HG03135 (cell line): ENCODE data around the gene BCL2L13.
"Not testable (repeated sequence)": the region's sequence is repeated elsewhere in the genome, so short reads cannot be mapped to it uniquely, and the experiment has no call there.

ENCODE experiments used
- ATAC-seq: cut with Tn5 transposase; IDR thresholded peaks from one replicate; pipeline ENCODE4 v1.9.1; 2021; ENCODE audit warnings: mild to moderate bottlenecking, moderate library complexity; ENCODE audit not compliant: unreplicated experiment

Gene BCL2L13

DNA sequence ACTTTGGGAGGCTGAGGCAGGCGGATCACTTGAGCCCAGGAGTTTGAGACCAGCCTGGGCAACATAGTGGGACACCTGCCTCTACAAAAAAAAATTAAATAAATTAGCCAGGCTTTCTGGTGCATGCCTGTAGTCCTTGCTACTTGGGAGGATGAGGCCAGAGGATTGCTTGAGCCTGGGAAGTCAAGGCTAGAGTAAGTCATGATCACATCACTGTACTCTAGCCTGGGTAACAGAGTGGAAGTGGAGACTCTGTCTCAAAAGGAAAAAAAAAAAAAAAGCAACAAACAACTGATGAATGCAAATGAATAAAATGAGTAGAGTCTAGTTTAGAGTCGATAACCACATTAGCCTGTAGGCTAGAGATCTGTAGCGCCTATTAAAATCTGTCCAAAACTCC lies 3.9 kb upstream of the BCL2L13 start:
- no peak for ATAC-seq

GRCh38 chr22:17636850-17637249 lies 1.7 kb upstream of the BCL2L13 start:
- ATAC-seq: not testable (repeated sequence)

- ATAC-seq: no peak
Observed at GRCh38 chr22:17637490-17638181, 921 bp upstream of the BCL2L13 start.

DNA sequence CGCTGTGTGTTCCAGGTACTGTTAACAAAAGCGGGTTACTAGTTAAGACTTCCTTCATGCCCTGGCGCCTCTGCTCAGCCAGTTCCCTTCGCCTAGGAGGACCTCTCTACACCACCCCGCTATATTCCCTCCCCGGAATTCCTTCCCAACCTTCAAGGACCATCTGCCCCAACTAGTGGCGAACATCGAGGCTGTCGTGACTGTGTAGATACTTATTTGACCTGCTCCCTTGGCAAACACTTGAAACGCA lies 450 bp upstream of the BCL2L13 start:
- peak; percentile 12 for ATAC-seq

DNA sequence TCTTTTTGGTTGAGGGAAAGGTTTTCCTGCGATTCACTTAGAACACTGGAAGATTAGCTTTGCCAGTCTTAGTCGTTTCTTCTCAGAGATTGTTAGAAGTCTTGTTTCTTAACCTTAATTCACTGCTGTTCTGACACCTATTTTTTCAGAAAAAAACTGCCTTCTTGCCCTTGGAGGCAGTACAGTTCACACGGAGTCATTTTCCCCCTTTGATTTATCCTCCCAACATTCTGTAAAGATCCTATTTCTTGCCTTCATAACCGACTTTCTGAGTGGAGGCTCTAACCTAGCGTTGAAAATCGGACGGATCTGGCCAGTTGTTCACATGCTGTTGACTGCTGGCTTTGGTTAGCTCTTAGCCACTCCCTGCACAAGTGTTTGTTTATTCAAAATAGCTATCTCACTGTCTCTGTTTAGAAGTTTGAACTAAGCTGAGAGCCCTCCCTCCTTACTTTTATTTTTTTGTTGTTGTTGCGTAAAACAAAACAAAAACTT lies 737 bp downstream of the BCL2L13 start:
- ATAC-seq: no peak

- ATAC-seq: no peak
Observed at GRCh38 chr22:17641269-17641668, 2.7 kb downstream of the BCL2L13 start.

DNA sequence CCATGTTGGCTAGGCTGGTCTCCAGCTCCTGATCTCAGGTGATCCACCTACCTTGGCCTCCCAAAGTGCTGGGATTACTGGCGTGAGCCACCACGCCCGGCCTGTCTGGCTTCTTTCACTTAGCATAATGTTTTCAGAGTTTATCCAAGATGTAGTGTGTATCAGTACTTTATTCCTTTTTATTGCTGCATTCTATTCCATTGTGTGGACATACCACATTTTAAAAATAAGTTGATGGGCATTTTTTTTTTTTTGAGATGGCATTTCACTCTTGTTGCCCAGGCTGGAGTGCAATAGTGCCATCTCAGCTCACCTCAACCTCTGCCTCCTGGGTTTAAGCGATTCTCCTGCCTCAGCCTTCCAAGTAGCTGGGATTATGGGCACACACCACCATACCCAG lies 3.8 kb downstream of the BCL2L13 start:
- not testable (repeated sequence) for ATAC-seq

- no peak for ATAC-seq
Observed at GRCh38 chr22:17647452-17647851, 8.9 kb downstream of the BCL2L13 start.

DNA sequence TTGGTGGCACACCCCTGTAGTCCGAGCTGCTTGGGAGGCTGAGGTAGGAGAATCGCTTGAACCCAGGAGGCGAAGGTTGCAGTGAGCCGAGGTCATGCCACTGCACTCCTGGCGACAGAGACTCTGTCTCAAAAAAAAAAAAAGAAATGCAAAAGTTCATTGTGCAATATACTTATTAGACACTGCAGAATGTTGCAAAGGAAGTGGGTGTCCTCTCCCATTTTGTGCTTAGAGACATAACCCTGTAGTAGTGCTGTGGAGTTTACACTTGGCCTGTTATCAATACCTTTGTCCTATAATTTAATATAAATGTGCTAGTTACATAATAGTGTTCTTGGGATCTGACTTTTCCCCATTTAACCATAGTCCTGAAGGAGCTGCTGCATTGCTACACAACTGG lies 9.4 kb downstream of the BCL2L13 start:
- no peak for ATAC-seq

- no peak for ATAC-seq
Observed at GRCh38 chr22:17648569-17648968, 10.0 kb downstream of the BCL2L13 start.

- ATAC-seq: no peak
Observed at GRCh38 chr22:17655289-17655688, 16.7 kb downstream of the BCL2L13 start.

DNA sequence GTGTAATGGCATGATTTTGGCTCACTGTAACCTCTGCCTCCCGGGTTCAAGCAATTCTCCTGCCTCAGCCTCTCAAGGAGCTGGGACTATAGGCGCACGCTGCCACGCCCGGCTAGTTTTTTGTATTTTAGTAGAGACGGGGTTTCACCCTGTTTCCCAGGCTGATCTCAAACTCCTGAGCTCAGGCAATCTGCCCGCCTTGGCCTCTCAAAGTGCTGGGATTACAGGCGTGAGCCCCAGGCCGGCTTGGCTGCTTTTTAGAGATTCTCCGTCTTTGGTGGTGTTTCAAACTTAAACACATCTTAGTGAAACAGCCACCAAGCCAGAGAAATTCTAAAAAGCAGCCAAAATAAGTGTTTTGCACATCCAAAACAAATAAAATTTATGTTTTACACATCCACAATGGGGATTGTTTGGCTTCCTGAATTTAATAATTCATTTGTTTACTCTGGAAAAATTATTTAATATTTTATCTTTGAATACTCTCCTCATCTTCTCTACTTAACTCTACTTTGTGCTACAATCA lies 18.4 kb downstream of the BCL2L13 start:
- no peak for ATAC-seq

- ATAC-seq: no peak
Observed at GRCh38 chr22:17664414-17665055, 26.0 kb downstream of the BCL2L13 start.

GRCh38 chr22:17665248-17665647 lies 26.7 kb downstream of the BCL2L13 start:
- no peak for ATAC-seq

GRCh38 chr22:17665854-17666253 lies 27.3 kb downstream of the BCL2L13 start:
- ATAC-seq: no peak

GRCh38 chr22:17671521-17672092 lies 33.0 kb downstream of the BCL2L13 start:
- not testable (repeated sequence) for ATAC-seq

DNA sequence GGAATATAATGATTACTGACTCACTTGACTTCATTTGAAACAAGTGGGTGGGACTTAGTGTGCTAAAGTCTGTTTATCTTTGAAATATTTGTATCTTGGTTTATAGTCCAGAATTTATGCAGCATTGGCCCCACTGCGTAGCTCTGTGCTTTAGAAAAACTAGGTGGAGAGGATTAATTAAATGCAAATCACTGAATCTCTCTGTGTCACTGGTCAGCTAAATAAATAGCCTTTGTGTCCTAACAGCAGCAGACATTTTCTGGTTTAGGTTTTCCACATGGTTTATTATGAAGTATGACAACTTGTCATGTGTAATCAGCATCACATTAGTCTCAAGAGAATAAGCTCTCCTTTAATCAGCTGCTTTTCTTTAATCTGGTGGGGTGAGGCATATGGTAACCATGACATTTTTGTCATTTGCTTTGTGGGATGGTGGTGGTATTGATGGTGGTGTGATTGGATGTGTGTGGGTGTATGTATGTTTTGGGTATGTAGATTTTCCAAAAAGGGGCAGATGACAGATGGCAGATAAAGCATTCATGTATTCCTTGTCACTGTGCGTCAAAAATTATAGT lies 33.9 kb downstream of the BCL2L13 start:
- no peak for ATAC-seq

GRCh38 chr22:17674152-17674551 lies 35.6 kb downstream of the BCL2L13 start:
- no peak for ATAC-seq

DNA sequence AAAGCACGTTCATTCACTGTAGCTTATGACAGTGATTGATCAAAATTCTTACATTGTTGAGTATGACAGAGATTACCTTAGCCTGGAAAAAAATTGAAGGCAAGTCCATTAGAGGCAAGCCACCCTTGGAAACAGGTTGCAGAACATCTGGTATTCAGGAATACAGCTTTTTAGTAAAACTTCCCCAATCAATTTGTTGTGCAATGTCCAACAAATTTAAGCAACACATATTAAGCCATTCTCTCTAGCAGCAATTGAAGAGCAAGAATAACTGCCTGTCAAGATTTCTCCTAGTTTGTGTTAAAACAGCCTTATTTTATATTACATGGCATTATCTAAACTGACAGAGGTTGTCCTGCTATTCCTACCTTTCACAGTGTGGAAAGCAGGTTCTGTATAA lies 37.0 kb downstream of the BCL2L13 start:
- no peak for ATAC-seq

DNA sequence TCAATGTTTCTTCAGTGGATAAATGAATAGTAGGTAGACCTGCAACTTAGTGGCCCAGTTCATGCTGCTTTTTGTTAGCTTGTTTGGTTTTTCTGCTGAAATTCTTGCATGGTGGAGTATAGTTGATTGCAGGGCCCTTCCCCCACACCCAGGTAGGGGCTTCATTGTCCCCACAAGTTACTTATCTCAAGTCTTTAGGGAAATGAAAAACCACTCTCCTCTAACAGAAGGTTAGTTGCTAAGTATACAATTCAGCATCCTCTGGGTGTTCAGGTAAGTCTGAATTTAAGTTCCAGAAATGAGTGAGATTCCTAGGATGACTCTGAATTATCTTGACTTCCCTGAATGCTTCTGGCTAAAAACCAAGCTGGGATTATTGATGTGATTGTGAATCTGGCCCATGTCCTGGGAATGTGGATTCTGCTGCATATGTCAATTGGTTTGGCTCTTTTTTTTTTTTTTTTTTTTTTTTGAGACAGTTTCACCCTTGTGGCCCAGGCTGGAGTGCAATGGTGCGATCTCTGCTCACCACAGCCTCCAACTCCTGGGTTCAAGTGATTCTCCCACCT lies 40.3 kb downstream of the BCL2L13 start:
- no peak for ATAC-seq

DNA sequence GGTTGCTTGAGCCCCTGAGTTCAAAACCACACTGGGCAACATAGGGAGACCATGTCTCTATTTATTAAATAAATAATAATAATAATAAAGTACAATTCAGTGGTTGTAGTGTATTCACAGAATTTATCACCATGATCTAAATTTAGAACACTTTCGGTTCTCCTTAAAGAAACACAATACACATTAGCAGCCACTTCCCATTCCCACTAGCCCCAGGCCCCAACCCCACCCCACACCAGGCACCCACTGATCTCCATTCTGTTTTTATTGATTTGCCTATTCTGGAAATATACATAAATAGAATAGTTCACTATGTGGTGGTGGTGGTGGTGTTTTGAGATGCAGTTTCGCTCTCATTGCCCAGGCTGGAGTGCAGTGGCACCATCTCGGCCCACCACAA lies 45.7 kb downstream of the BCL2L13 start:
- no peak for ATAC-seq

DNA sequence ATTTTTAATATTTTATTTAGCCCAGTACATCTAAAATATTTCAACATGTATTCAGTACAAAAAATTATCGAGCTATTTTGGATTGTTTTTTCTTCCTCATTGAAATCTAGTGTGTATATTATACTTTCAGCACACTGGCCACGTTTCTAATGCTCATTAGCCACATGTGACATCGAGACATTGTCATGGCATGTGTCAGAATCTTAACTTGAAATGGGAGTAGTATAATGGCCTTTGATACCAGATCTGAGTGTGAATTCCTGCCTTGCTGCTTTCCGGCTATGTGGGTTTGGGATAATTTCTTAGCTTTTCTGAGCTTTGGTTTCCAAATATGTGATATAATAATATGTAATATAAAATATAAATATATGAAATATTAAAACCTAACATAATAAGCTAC lies 54.3 kb downstream of the BCL2L13 start:
- ATAC-seq: no peak
